HUES6 (cell line): ENCODE results near the gene ZSWIM8.

Source experiments
- H3K27ac ChIP-seq: 2 replicates; pipeline ENCODE4 v1.7.0; 2013; ENCODE audit warnings: low read depth, mild to moderate bottlenecking, low read length, inconsistent platforms
- H3K27me3 ChIP-seq: 2 replicates; pipeline ENCODE4 v1.6.1; 2013; ENCODE audit warnings: low read length; ENCODE audit not compliant: control insufficient read depth, insufficient read depth
- H3K36me3 ChIP-seq: 2 replicates; pipeline ENCODE4 v1.6.1; 2013; ENCODE audit warnings: low read length; ENCODE audit not compliant: control insufficient read depth, insufficient read depth
- H3K4me1 ChIP-seq: 2 replicates; pipeline ENCODE4 v1.6.1; 2013; ENCODE audit warnings: low read length; ENCODE audit not compliant: control insufficient read depth, insufficient read depth
- H3K4me3 ChIP-seq: 2 replicates; pipeline ENCODE4 v1.5.1; 2013; ENCODE audit warnings: low read depth, low read length
- H3K9ac ChIP-seq: one replicate; pipeline ENCODE4 v1.6.1; 2013; ENCODE audit warnings: mild to moderate bottlenecking, low read length
- H3K9me3 ChIP-seq: 2 replicates; pipeline ENCODE4 v1.6.1; 2013; ENCODE audit warnings: low read depth, low read length; ENCODE audit not compliant: control insufficient read depth, insufficient read depth

The ZSWIM8 gene

DNA sequence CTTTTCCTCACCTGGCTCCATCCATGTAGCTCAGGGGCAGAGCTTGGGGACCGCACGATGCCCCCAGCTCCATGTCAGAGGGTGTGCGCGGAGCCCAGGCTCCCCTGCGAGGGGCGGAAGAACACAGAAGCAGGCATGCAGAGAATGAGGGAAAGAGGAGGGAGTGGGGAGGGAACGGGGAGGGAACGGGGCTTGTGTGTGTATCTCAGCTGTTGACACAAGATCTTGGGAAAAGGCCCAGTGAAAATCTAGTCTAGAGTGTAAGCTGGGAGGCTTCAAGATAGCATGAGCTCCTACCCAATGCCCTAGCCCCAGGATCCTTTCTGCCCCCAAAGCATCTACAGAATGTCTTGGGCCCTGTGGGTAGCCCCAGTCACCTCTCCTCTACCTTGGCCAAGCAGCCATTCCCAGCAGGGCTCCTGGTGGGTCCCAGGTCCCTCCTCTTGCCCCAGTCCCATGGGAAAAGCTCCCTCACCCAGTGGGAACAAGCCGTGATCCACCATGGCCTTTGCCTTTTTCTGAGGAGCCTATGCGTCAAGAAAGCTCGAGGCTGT lies 51.1 kb downstream of the ZSWIM8 start:
- no peaks in the 10 kb centered on the region for H3K4me1 ChIP-seq
- H3K27me3 ChIP-seq = no peaks in the 10 kb centered on the region
- no peak overlapping the region for H3K9ac ChIP-seq
- no peaks in the 10 kb centered on the region for H3K9me3 ChIP-seq
- peaks cover 59% of the 10 kb centered on the region for H3K36me3 ChIP-seq
- no peak overlapping the region for H3K4me3 ChIP-seq
- H3K27ac ChIP-seq = no peak overlapping the region

DNA sequence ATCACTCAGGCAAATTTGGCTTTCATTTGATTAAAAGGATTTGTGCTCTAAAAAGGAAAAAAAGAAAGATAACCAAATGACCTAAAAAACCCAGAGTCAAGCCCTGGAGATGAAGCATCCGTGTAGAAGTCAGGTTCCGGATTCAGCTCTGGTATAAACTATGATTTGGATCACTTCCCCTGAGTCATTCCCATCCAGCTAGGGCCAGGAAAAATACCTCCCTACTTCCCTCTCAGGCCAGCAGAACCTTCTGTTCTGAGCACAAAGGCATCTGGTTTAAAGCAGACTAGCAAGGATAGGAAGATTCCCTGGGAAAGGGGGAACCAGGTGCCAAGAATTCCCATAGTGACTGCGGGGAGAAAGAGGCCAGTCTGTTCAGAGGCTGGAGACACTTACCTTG lies 51.7 kb downstream of the ZSWIM8 start:
- H3K4me3 ChIP-seq = no peak overlapping the region
- no peaks in the 10 kb centered on the region for H3K27me3 ChIP-seq
- peaks cover 65% of the 10 kb centered on the region for H3K36me3 ChIP-seq
- H3K9me3 ChIP-seq = no peaks in the 10 kb centered on the region
- no peak overlapping the region for H3K27ac ChIP-seq
- no peaks in the 10 kb centered on the region for H3K4me1 ChIP-seq
- H3K9ac ChIP-seq = no peak overlapping the region

- no peaks in the 10 kb centered on the region for H3K27me3 ChIP-seq
- no peak overlapping the region for H3K4me3 ChIP-seq
- no peak overlapping the region for H3K9ac ChIP-seq
- H3K4me1 ChIP-seq = no peaks in the 10 kb centered on the region
- no peak overlapping the region for H3K27ac ChIP-seq
- H3K9me3 ChIP-seq = no peaks in the 10 kb centered on the region
- H3K36me3 ChIP-seq = peaks cover 73% of the 10 kb centered on the region
Measured at GRCh38 chr10:73838008-73838567, 52.7 kb downstream of the ZSWIM8 start.

GRCh38 chr10:73838827-73839226 lies 53.4 kb downstream of the ZSWIM8 start:
- Histone ChIP-seq H3K9ac (no peak overlapping the region), H3K27me3 (no peaks in the 10 kb centered on the region), H3K27ac (no peak overlapping the region), H3K4me3 (no peak overlapping the region), H3K4me1 (no peaks in the 10 kb centered on the region), H3K9me3 (no peaks in the 10 kb centered on the region), H3K36me3 (peaks cover 80% of the 10 kb centered on the region)

GRCh38 chr10:73839276-73839966 lies 54.0 kb downstream of the ZSWIM8 start:
- Histone ChIP-seq H3K27me3 (no peaks in the 10 kb centered on the region), H3K36me3 (peaks cover 81% of the 10 kb centered on the region), H3K4me3 (no peak overlapping the region), H3K9me3 (no peaks in the 10 kb centered on the region), H3K9ac (no peak overlapping the region), H3K4me1 (no peaks in the 10 kb centered on the region), H3K27ac (no peak overlapping the region)

DNA sequence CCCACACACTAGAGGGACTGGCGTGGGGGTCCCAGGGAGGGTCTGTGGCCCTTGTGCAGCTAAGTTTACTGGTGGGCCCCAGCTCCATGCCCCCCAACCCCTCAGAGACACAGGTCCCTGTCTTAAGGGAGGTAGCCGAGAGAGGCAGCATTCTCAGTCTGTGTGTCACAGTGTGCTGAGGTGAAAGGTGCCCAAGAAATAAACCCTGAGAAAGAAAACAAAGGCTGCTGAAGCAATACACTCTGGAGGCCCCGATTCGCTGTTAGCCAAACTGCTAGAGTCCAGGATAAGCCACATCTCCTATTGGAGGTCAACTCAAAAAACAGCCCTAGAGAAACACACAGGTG lies 54.6 kb downstream of the ZSWIM8 start:
- no peaks in the 10 kb centered on the region for H3K4me1 ChIP-seq
- no peak overlapping the region for H3K27ac ChIP-seq
- no peak overlapping the region for H3K4me3 ChIP-seq
- H3K27me3 ChIP-seq = no peaks in the 10 kb centered on the region
- no peaks in the 10 kb centered on the region for H3K9me3 ChIP-seq
- H3K9ac ChIP-seq = no peak overlapping the region
- peaks cover 82% of the 10 kb centered on the region for H3K36me3 ChIP-seq

DNA sequence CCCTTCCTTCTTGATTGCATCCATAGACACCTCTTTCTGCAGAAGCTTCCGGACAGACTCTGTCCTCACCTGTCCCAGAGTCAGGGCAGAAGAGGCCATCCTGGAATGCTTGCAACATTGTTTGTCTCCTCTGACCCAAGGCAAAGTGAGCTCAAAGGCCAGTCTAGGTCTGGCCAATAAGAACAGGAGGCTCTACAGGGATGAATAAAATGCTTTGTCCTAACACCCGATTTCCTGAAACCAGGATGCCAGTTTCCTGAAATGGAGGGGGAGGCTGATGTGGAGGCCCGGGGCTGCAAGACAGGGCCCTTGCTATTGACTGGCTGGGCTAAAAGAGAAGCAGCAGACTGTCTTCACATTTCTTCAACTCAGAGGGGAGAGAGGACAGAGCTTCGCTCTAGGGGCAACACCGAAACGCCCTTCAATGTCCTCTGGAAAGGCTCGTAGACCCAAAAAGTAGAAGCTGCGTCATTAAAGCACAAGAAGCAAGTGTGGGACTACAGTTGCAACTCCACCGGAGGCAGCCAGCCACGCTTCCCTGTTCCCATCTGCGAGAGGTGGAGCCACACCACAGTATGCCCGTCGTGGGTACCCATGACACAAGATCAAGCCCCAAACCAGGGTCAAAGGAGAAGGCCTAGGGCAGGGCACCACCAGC lies 55.1 kb downstream of the ZSWIM8 start:
- Histone ChIP-seq H3K36me3 (peaks cover 79% of the 10 kb centered on the region), H3K9me3 (no peaks in the 10 kb centered on the region), H3K27me3 (no peaks in the 10 kb centered on the region), H3K4me1 (no peaks in the 10 kb centered on the region), H3K9ac (no peak overlapping the region), H3K27ac (no peak overlapping the region), H3K4me3 (no peak overlapping the region)

DNA sequence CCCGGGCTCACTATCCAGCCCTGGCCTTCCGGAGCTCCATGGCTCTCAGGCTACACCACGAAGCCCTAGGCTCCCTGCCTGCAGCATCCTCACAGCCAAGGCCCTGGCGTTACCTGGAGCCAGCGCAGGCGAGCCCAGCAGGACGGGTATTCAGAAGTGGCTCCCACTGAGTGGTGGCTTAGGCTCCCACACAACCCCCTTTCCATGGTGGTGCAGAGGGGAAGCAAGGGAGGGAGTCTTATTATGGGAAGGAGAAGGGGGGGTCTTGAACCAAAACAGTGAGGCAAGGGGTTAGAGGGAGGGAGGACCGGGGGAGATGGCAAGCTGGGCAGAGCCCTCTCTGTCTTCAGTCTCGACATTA lies 55.6 kb downstream of the ZSWIM8 start:
- Histone ChIP-seq H3K27me3 (no peaks in the 10 kb centered on the region), H3K9ac (no peak overlapping the region), H3K36me3 (peaks cover 80% of the 10 kb centered on the region), H3K9me3 (no peaks in the 10 kb centered on the region), H3K4me3 (no peak overlapping the region), H3K27ac (no peak overlapping the region), H3K4me1 (no peaks in the 10 kb centered on the region)

DNA sequence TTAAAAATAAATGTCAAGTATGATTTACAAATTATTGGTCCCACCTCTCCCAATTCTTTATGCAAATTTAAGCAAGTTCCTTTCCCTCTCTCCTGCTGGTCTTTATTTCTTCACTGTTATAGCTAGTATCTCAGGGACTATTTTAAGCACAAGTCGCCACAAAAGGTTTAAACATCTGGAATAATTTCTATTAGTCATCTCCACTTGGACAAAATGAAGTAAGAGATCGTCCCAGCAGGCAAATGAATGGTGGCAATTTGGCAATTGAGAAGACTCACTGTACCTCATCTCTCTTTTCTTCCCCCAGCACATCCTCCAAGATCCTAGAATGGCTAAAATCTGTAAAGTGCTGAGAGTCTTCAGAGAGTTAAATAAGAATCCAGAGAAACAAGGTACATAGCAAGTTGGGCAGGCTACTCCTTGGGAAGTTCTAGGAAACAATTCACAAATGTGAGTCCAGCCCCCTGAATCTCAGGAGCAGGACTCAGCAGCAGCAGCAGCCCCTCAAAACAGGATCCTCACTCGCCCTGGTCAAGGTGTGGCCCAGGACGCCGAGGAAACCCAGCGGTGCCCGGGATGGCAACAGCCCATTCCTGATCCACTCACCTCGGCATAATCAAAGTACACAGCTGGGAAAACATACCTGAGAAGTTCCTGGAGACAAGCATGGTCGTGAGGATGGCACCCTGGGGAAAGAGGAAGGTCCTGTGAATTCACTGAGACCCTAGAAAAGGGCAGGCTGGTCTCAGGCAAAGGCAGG lies 56.3 kb downstream of the ZSWIM8 start:
- Histone ChIP-seq H3K4me1 (no peaks in the 10 kb centered on the region), H3K36me3 (peaks cover 80% of the 10 kb centered on the region), H3K9ac (no peak overlapping the region), H3K4me3 (no peak overlapping the region), H3K9me3 (no peaks in the 10 kb centered on the region), H3K27me3 (no peaks in the 10 kb centered on the region), H3K27ac (no peak overlapping the region)

DNA sequence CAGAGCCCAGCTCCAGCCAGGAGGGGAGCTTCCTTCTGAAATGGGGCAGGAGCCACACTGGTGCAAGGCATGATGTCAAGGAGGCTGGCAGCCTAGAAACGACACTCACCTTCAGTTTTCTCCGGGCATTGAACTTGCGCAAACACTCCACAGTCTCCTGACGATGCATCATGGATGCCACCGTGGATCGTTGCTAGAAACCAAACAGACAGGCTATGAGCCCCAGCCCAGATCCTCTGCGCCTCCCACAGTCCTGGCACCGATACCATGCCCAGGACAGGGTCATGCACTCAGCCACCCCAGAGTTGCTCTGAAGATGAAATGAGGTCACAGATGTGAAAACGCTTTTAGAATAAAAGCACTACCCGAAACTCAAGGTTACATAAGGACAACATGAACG lies 56.9 kb downstream of the ZSWIM8 start:
- Histone ChIP-seq H3K4me1 (no peaks in the 10 kb centered on the region), H3K9ac (no peak overlapping the region), H3K9me3 (no peaks in the 10 kb centered on the region), H3K4me3 (no peak overlapping the region), H3K27ac (no peak overlapping the region), H3K27me3 (no peaks in the 10 kb centered on the region), H3K36me3 (peaks cover 80% of the 10 kb centered on the region)

- H3K27ac ChIP-seq = no peak overlapping the region
- no peaks in the 10 kb centered on the region for H3K4me1 ChIP-seq
- peaks cover 80% of the 10 kb centered on the region for H3K36me3 ChIP-seq
- no peaks in the 10 kb centered on the region for H3K9me3 ChIP-seq
- H3K4me3 ChIP-seq = no peak overlapping the region
- no peak overlapping the region for H3K9ac ChIP-seq
- no peaks in the 10 kb centered on the region for H3K27me3 ChIP-seq
Measured at GRCh38 chr10:73843261-73843660, 57.9 kb downstream of the ZSWIM8 start.
